ENCODE results near the gene RGS5.

RGS5 gene

DNA sequence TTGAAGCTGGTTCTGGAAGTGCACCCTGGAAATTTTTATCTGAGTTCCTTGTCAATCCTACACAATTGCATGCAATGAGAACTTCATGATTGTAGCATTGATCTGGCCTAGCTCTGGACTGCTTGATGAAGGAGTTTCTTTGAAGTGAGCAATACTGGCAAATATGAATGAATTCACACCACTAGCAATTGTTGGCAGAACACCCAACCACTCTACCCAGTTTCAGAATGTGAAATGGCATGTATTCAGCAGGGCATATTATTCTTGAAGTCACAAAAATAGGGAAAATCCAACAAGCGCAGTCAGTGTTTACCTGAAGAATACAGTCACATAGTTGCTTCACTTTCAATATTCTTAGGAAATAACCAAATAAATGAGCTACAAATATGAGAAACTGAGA lies 57.3 kb downstream of the RGS5 start:
- DNase-seq (ENCODE audit: low read depth, low spot score) = peak; percentile 69

DNA sequence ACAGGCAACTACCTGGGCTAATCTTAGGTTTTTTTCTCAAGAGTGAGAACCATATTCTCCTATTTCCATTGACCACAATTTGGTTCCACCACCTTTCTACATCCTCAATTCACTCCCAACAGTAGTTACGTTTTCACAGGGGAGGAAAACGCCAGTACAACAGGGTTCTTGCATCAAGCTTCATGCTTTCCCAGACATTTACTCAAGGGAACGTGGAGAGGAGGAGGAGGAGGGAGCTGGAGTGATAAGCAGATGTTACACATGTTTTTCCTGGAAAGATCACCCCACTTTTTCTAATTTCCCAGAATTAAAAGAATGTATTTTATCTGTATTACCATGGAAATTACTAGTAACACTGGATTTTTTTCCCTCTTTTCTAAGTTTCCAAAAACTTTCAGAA lies 58.3 kb downstream of the RGS5 start:
- no peak for DNase-seq (ENCODE audit: low read depth, low spot score)

GRCh38 chr1:163142152-163142551 lies 60.6 kb downstream of the RGS5 start:
- no peak for DNase-seq (ENCODE audit: low read depth, low spot score)

- no peak for DNase-seq (ENCODE audit: low read depth, low spot score)
These were observed 61.2 kb downstream of the RGS5 start for GRCh38 chr1:163141556-163141955.

- no peak for DNase-seq (ENCODE audit: low read depth, low spot score)
These were observed 65.0 kb downstream of the RGS5 start for GRCh38 chr1:163137556-163138265.

- no peak for DNase-seq (ENCODE audit: low read depth, low spot score)
These were observed 70.7 kb downstream of the RGS5 start for GRCh38 chr1:163131981-163132380.

DNA sequence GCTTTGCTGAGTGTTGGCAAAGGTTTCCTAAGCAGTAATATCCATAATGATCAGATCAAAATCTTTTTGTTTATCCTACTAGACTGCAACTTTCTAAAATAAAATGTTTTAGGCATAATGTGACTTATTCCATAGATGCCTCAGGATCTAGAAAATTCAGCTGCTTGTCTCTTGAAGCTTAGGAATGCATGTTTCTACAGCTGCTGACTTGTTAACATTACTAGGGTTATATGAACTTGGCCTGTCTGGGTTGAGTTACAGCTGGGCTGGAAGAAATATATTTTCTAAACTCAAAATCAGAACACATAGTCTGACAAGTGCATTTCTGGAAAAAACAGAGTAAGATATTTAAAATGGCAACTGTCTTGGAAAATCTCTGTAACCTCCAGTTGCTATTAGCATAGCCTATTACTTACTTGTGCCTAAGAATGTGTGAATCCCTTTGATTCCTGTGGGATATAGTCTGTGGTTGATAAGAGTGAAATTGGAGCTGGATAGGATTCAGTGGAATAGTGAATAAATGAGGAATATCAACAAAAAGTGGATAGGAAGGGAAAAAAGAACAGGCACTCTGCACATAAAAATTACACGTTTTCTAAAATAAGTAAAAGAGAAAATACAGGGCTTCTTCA lies 72.4 kb downstream of the RGS5 start:
- no peak for DNase-seq (ENCODE audit: low read depth, low spot score)

DNA sequence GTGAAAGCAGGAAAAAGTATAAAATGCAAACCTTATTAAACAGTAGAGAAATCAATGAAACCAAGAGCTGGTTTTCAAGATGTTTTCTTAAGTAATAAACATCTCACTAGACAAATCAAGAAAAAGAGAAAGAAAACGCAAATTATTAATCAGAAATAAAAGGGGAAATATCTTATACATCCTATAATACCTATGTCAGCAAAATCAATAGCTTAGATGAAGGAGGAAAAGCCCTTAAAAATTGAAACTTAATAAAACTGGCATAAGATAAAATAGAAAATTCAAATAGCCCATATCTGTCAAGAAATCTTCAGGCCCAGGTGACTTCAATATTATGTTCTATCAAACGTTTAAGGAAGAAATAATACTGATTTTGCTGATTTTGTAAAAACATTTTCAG lies 74.4 kb downstream of the RGS5 start:
- DNase-seq (ENCODE audit: low read depth, low spot score) = no peak

- no peak for DNase-seq (ENCODE audit: low read depth, low spot score)
These were observed 77.9 kb downstream of the RGS5 start for GRCh38 chr1:163124812-163125211.

DNA sequence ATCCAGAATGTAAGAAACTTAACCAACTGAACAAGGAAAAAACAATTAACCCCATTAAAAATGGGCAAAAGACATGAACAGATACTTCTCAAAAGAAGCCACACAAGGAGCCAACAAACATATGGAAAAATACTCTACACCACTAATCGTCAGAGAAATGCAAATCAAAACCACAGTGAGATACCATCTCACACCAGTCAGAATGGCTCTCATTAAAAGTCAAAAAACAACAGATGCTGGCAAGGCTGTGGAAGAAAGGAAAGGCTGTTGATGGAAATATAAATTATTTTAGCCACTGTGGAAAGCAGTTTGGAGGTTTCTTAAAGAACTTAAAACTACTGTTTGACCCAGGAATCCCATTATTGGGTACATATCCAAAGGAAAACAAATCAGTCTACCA lies 82.3 kb downstream of the RGS5 start:
- peak; percentile 27 for DNase-seq (ENCODE audit: low read depth, low spot score)

GRCh38 chr1:163119707-163120106 lies 83.0 kb downstream of the RGS5 start:
- DNase-seq (ENCODE audit: low read depth, low spot score) = no peak

GRCh38 chr1:163115887-163116286 lies 86.8 kb downstream of the RGS5 start:
- DNase-seq (ENCODE audit: low read depth, low spot score) = no peak

DNA sequence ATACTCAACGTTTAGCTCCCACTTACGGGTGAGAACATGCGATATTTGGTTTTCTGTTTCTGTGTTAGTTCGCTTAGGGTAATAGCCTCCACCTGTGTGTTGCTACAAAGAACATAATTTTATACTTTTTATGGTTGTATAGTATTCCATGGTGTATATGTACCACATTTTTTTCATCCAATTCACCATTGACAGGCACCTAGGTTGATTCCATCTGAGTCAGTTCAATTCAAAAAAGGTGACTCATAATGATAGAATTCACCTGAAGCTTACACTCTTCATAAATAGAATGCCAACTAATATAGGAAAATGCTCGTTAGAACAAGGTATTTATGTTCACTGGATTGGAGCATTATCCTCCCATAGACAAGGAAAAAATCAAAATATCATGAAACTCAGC lies 95.1 kb downstream of the RGS5 start:
- no peak for DNase-seq (ENCODE audit: low read depth, low spot score)

GRCh38 chr1:163106364-163106987 lies 96.2 kb downstream of the RGS5 start:
- DNase-seq (ENCODE audit: low read depth, low spot score) = no peak

DNA sequence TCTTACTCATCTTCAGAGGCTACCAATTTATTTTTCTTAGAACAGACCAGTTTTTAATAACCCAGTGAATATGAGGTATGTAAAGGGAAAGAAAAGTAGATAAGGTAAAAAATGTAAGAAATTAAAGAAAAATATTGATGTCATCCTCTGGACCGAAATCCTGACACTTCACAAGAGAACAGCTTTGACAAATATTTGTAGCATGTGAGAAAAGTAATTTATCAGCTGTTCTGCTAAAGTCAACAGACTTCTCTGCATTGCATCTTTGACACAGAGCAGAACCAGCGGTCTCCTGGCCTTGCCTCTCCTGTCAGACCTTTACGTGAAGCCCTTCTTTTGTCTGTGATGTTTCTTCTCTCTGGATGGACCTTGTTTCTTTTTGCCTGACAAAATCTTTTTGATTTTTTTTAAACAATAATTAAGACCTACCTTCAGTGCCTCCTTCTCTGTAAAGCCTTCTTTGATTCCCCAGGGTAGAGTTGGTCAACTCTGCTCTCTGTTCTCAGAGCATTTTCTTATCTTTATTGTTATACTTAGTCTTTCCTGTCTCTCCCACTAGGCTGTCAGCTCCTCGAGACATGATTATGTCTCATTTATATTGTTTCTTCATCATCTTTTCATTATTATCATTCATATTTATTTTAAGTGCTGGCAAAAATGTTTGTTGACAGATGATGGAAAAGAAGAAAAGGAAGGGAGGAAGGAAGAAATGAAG lies 98.2 kb downstream of the RGS5 start:
- DNase-seq (ENCODE audit: low read depth, low spot score) = no peak

DNA sequence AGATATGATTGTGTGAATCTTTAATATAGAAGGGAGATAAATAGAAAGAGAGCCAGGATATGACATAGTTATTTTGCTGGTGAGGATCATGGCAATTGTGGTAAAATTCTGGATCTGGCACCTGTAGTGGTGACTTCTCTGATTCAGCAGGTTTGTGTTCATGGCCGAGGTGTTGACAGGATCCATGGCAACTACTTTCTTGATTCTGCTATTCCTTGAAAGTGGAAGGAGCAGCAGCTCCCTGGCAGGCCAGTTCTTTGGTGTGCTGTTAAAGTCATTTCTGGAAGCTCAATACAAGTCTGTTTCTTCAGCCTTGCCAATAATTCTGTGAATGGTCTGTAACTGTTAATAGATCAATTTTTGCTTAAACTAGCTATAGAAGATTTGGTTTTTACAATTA lies 100.1 kb downstream of the RGS5 start:
- DNase-seq (ENCODE audit: low read depth, low spot score) = no peak

DNA sequence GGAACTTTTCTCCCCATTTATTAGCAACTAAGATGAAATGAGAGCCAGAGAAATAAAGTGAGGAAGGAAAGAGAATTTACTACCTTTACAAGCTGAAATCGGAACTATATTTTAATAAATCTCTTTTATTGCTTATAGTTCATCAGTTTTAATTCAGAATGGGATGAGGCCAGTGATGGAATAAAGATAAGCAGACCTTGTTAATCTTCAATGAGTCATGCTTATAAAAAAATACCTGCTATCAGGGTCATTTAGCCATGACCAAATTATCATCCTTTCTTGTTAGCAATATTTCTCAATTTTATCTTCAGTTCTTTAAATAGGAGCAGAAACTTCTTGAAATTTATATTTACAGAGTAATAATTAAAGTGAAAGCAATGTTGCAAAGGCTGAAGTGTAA lies 107.5 kb downstream of the RGS5 start:
- no peak for DNase-seq (ENCODE audit: low read depth, low spot score)

- DNase-seq (ENCODE audit: low read depth, low spot score) = peak; percentile 56
These were observed 108.1 kb downstream of the RGS5 start for GRCh38 chr1:163094589-163094988.

DNA sequence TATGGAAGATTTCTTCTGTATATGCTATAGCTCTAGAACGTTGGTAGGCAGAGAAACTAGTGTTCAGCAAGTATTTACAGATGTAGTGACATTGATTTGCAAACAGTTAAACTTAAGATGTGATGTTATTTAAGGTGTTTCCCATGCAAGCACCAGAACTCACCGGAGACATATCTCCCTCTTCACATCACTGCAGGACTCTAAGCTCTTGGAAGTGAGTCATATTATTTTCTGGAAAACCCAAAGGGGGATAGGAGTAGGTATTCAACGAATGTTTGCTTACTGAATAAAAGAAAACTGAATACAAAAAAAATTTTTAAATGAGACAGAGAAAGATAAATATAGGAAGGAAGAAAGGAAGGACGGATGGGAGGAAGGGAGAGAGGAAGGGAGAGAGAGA lies 108.5 kb downstream of the RGS5 start:
- no peak for DNase-seq (ENCODE audit: low read depth, low spot score)

DNA sequence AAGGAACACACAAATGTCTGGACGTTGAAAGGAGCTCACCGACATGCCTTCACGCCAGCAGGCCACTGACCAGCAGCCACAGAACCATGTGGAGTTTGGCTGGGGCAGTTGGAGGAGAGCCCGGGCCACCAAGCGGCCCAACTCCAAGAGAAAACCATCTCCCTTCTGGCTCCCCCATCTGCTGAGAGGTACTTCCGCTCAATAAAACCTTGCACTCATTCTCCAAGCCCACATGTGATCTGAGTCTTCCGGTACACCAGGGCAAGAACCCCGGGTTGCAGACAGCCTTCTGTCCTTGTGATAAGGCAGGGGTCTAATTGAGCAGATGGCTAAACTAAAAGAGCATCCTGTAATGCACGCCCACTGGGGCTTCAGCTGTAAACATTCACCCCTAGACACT lies 109.1 kb downstream of the RGS5 start:
- DNase-seq (ENCODE audit: low read depth, low spot score) = no peak

DNA sequence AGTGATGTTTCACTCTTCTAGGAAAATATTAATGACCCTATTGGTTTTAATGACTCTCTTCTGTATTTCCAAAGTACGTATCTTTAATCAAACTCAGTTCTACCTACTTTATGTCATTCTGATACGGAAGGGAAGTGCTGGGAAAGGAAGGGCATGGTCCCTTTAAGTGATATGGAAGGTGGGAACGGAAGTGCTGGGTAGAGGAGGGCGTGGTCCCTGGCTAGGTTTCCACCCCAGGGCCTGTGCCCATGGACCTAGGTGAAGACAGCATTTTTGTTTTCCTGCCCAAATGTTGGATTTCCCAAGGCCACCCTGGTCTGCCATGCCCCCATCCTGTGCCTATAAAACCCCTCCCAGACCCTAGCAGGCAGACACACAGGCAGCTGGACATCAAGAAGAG lies 109.5 kb downstream of the RGS5 start:
- DNase-seq (ENCODE audit: low read depth, low spot score) = no peak
